Hepatocyte (in vitro differentiated cells): ENCODE results near the gene CRELD2.

ENCODE experiments used
- EZH2 ChIP-seq: fragments of 200-600 bp; sonication (generic); IDR thresholded peaks from 2 replicates; pipeline ENCODE4 v1.6.1; 2016; ENCODE audit warnings: antibody characterized with exemption, mild to moderate bottlenecking, borderline replicate concordance
- TF ChIP-seq, protein P1 (sequence below): fragments of 200-600 bp; sonication (generic); IDR thresholded peaks from 2 replicates; pipeline ENCODE4 v1.5.1; 2016; ENCODE audit warnings: antibody characterized with exemption, mild to moderate bottlenecking; ENCODE audit not compliant: poor library complexity

DNA sequence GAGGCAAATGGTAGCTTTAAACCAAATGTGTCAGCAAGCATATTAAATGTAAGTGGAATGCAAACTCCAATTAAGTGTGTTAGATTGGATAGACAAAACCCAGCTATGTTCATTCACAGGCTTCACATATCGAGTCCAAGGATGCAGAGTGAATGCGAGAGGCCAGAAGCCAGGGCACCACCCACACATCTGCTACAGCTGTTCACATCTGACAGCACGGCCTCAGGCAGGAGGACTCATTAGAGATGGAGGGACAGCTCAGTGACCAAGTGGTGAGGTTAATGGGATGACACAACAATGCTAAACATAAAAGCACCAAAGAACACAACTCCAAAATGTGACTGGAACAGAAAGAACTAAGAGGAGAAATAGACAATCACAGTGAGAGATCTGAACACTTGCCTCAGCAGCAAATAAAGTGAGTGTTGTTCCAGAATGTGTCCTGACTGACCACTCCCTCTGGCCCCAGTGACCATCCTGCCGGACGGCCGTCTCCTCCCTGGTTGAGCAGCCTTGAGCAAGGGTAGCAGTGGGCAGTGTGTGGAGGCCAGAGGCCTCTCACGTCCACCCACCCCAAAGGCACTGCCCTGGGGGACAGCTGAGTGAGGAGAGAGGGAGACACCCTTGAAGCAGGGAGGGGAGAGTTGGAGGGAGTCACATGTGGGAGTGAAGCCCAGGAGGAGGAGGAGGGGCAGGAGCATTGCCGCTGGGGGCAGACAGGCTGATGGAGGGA is 23.9 kb upstream of the CRELD2 start:
- TF ChIP-seq, protein P1, sequence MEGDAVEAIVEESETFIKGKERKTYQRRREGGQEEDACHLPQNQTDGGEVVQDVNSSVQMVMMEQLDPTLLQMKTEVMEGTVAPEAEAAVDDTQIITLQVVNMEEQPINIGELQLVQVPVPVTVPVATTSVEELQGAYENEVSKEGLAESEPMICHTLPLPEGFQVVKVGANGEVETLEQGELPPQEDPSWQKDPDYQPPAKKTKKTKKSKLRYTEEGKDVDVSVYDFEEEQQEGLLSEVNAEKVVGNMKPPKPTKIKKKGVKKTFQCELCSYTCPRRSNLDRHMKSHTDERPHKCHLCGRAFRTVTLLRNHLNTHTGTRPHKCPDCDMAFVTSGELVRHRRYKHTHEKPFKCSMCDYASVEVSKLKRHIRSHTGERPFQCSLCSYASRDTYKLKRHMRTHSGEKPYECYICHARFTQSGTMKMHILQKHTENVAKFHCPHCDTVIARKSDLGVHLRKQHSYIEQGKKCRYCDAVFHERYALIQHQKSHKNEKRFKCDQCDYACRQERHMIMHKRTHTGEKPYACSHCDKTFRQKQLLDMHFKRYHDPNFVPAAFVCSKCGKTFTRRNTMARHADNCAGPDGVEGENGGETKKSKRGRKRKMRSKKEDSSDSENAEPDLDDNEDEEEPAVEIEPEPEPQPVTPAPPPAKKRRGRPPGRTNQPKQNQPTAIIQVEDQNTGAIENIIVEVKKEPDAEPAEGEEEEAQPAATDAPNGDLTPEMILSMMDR, result no peak
- TF ChIP-seq EZH2, result no peak
